HS-27A (cell line): ENCODE measurements around the gene KAT8.
"Not testable (repeated sequence)": the region's sequence is repeated elsewhere in the genome, so short reads cannot be mapped to it uniquely, and the experiment has no call there.

Experiments used
- DNase-seq: peaks from one replicate; pipeline ENCODE4 v3.0.0-alpha.2; 2012; ENCODE audit warnings: low read depth, missing footprints

The KAT8 gene

DNA sequence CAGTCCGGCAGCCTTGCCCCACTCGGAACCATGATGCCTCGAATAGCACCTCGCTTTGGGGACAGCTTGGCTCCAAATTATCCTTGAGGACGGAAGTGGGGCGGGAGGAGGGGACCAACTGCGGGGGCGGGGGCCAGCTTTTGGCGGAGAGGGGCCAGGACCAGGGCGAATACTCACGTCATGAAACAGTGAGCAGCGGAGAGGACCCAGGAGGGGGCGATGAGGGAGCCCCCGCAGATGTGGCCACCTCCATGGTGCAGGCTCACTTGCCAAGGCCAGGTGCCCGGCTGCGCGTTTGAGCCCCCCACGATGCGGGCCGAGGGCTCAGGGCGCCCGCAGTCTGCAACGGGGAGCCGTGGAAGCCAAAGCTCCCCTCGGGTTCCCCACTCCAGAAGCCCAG, 31.4 kb downstream of the KAT8 start:
- no peak for DNase-seq

DNA sequence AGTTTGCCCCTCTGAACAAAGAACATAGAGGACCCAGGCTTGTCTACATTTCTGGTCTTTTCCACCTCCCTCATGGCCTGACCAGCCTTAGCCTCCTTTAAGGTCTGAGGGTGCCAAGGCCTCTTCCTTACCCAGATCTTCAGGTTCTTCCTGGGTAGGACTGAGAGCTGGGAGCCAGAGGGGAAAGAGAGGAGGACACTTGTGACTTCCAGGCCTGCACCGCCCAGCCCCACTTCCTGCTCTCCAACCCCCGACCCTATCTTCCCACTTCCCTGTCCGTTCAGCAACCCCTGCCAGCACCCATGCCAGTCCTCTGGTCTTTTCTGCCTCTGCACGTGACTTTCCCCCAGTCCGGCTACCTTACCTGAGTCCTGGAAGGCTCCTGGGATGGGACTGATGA, 31.9 kb downstream of the KAT8 start:
- DNase-seq, result no peak

DNA sequence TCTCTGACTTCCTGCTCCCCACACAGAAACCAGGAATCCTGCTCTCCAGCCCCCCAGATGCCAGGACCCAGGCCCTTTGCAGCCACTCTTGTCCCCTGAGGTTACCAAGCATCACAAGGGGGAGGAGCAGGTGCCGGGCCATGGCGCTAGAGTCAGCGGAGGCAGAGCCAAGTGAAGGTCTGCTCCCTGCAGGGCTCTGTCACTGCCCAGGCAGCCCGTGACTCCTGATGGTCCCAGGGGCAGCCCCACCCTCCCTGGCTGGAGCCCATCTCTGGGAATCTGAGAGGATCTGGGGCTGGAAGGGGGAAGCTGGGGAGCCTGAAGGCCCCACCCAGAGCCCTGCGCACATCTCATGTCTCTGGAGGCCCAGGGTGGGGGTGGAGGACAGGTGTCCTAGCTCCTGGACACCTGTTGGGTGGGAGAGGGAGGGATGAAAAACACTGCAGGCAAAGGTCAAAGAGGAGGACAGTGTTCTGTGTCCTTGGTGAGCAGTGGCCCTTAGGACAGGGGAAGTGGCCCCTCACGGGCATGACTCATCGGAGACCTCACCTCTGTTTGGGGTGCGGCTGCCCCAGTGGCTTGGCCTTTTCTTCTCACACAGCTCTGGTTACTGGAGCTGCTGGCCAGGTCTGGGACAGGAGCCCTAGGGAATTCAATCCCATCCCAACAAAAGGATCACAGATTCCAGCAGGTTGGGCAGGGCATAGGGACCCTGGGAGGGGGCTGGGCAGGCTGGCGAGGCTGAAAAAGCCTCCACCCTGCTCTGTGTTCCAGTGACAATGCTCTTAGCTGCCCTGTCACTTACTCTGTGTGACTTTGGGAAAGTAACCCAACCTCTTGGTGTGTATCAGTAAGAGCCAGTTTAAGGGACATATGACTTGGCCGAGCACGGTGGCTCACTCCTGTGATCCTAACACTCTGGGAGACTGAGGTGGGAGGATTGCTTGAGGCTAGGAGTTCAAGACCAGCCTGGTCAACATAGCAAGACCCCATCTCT, 32.7 kb downstream of the KAT8 start, which contains the start of gene PRSS36:
PRSS36 (minus strand) TSS at position 173 of the 997 bp plus-strand sequence; CDS start at position 142, 31 bp downstream.
- DNase-seq, result no peak

DNA sequence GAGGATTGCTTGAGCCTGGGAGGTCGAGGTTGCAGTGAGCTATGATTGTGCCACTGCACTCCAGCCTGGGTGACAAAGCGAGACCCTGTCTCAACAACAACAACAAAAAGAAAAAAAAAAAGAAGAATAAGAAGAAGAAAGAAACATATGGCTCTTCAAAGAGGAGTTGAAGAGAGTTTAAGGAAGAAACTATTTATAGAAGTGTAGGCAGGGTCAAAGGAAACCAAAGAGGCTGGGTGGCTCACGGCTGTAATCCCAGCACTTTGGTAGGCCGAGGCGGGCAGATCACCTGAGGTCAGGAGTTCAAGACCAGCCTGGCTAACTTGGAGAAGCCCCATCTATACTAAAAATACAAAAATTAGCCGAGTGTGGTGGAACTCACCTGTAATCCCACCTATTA, 33.5 kb downstream of the KAT8 start:
- not testable (repeated sequence) for DNase-seq

DNA sequence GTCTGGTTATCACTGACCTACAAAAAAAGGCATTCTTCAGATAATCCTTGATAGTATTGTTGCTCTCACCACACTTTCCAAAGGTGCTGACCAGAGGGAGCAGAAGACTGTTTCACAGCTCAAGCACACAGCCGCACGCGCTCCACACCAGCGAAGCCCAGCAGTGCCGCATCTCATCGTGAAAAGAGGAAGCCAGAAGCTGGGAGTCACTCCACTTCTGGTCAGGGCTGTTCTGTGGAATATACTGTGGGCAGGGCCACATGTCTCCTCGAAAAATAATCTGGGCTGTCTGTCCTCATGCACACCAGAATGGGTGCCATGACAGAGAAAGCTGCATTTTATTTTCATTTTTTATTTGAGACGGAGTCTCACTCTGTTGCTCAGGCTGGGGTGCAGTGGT, 39.7 kb downstream of the KAT8 start:
- DNase-seq, result no peak

DNA sequence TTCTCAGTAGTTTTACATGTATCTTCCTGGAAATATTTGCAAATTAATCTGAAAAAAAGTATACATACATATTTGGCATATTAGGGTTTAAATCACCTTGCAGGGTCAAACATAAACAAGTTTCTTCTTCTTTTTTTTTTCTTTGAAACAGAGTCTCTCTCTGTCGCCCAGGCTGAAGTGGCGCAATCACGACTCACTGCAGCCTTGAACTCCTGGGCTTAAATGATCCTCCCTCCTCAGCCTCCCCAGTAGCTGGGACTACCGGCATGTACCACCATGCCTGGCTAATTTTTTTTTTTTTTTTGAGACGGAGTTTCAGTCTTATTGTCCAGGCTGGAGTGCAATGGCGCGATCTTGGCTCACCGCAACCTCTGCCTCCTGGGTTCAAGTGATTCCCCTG, 49.9 kb downstream of the KAT8 start:
- no peak for DNase-seq

DNA sequence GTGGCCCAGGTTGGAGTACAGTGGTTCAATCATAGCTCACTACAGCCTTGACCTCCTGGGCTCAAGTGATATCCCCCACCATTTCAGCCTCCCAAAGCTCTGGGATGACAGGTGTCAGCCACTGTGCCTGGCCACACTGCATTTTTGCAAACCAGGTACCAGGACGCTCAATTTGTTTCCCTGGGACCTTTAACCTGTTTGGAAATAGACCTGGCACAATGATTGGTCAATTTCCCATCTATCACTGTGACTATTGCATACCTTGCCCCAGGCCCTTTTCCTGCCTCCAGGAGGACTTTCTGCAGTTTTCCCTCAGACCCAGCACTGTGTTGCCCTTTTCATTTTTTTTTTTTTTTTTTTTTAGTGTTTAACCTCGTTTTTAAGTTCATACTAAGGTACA, 51.4 kb downstream of the KAT8 start:
- DNase-seq, result no peak

DNA sequence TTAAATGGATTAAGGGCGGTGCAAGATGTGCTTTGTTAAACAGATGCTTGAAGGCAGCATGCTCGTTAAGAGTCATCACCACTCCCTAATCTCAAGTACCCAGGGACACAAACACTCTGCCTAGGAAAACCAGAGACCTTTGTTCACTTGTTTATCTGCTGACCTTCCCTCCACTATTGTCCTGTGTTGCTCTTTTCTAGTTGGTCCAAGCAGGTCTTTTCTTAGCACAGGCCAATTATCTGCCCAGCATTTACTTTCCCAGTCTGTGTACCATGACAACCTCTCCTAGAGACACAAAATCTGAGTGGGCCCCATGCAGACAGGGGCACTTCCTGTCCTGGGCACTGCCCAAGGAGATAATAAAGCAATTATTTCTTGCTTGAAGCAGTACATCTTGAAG, 52.6 kb downstream of the KAT8 start:
- DNase-seq, result not testable (repeated sequence)

DNA sequence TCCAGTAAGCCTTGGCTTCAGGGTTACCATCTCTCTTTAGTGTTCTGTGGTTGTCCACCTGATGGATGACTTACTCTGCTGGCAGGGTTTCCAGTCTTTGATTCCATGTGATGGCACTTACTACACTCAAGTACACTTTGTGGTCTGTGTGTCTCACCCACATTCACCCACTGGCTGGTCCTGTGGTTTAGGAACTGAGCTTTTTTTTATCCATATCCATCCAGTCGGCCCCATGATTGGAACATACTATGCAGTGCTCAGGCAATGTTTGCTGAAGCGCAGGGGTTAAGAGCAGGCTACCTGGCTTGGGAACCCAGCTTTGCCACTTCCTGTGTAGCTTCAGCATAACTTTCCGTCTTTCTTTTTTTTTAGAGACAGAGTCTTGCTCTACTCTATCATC, 59.7 kb downstream of the KAT8 start:
- no peak for DNase-seq

DNA sequence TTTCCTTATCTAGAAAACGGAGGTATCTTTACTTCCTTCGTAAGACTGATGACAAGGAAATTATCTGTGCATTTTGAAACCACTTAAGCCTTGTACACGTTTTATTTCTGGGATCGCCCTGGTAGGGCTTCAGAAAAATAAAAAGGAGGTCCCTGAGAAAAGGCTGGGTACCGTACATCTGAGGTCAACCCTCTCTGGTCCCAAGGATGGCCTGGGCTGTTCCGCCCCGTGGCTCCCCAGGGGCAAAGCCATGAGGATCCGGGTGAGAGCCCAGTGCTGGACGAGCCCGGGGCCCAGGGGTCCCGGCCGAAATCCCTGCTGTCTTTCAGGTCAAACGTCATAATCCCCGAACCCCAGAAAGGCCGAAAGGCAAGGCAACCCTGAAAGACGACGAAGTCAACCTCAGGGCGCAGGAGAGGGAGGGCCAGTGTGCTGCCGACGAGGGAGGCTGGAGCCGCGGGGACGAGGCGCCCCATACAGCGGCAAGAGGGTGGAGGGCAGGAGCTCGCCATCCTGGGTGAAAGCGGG, 61.8 kb downstream of the KAT8 start:
- DNase-seq, result no peak

DNA sequence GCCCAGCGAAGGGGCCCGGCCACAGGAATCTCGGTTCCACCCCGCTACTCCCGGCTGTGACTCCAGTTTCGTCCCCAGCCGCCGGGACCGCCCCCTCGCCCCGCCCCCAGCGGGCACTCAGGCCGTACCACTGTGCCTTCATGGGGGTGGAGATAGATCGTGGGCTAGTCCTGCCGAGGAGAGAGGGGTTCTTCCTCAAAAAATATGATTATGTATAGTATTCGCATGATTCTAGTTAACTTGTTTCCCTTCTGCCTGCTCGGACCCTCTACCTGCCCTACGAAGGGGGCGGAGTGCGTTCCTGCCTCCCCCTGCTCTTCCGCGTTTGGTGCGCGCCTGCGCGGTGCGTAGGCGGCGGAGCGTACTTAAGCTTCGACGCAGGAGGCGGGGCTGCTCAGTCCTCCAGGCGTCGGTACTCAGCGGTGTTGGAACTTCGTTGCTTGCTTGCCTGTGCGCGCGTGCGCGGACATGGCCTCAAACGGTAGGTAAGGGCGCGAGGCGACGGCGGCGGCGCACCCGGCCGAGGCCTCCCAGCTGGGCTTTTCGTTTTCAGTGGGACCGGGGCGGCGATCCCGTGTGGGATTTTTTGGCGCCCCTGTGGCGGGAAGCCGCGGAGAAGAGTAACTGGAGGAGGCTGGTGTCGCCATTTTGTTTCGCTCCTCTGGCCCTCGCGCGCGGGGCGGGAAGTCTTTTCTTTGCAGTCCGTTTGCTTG, 62.4 kb downstream of the KAT8 start, which contains the start of gene FUS:
FUS (plus strand) TSS at position 393 of the 713 bp plus-strand sequence; CDS start at position 469, 76 bp downstream.
- DNase-seq, result peak; percentile 78
